HepG2 (cell line): ENCODE data around the gene ABCA3. TPM values are rescaled to one million over a fixed set of nuclear protein-coding genes. Genes with fewer than 3 reads are reported as not detected.

Experiments used
- ATAC-seq: fragments of 200-7000 bp; cut with Tn5 transposase; 3 replicates; pipeline ENCODE4 v1.9.1; 2020; ENCODE audit warnings: mild to moderate bottlenecking, moderate library complexity
- BruUV-seq: library from RNA; stranded (reverse); fragments of 400-500 nt; replicated peaks from 2 replicates; lab custom pipeline; 2021; lab: Mats Ljungman, UMichigan
- CTCF ChIA-PET: fragments of 300-600 bp; formaldehyde crosslinking; extraction: SDS; loops from one replicate; lab custom pipeline; 2021; ENCODE audit warnings: low total read pairs, inconsistent platforms, low intra/inter-chr PET ratio; lab: Yijun Ruan, JAX
- POLR2A ChIA-PET: fragments of 350-600 bp; sonication (Branson Sonifier 250); formaldehyde crosslinking; loops from one replicate; lab custom pipeline; 2020; ENCODE audit warnings: antibody characterized with exemption, inconsistent platforms; lab: Yijun Ruan, JAX
- DNase-seq: peaks from one replicate; pipeline ENCODE4 v3.0.0-alpha.2; 2015; ENCODE audit warnings: low spot score
- FAIRE-seq: peaks from 3 replicates; lab custom pipeline; 2011; peaks lifted over from hg19 to GRCh38; lab: Jason Lieb, UNC
- H2AFZ ChIP-seq: one replicate; pipeline ENCODE4 v1.6.1; 2011; ENCODE audit warnings: low read length, inconsistent platforms
- H3K27ac ChIP-seq: fragments of 300-600 bp; 3 replicates; pipeline ENCODE4 v1.8.0; 2011; ENCODE audit warnings: mixed run types, mild to moderate bottlenecking, mixed read lengths, low read length, inconsistent platforms; ENCODE audit not compliant: insufficient read depth; ENCODE audit errors: extremely low read length
- H3K27me3 ChIP-seq, 2 experiments: fragments of 200-600 bp in 1 of 2; 2 replicates in 1 of 2; 3 replicates in 1 of 2; pipeline versions ENCODE4 v1.6.0 to v1.8.0; 2011; ENCODE audit warnings: low read length in 2 of 2, mild to moderate bottlenecking in 2 of 2, moderate library complexity in 2 of 2, inconsistent platforms in 1 of 2; ENCODE audit not compliant: insufficient read depth in 2 of 2, control insufficient read depth in 1 of 2
- H3K36me3 ChIP-seq, 2 experiments: fragments of 200-600 bp in 1 of 2; replicated peaks in 1 of 2; 2 replicates in 1 of 2; 3 replicates in 1 of 2; pipeline versions ENCODE4 v1.5.1 to v1.8.0; 2011; ENCODE audit warnings: low read length in 2 of 2, inconsistent platforms in 1 of 2; ENCODE audit not compliant: insufficient read depth in 2 of 2, control insufficient read depth in 1 of 2
- H3K4me1 ChIP-seq: 2 replicates; pipeline ENCODE4 v1.5.1; 2012; ENCODE audit warnings: low read length, inconsistent platforms; ENCODE audit not compliant: insufficient read depth
- H3K4me2 ChIP-seq: 2 replicates; pipeline ENCODE4 v1.6.0; 2011; ENCODE audit warnings: low read depth, low read length, inconsistent platforms
- H3K4me3 ChIP-seq, 3 experiments: fragments of 200-600 bp in 1 of 3; sonication (generic), shearing (Covaris generic) in 1 of 3; replicated peaks in 1 of 3; 2 replicates each; pipeline ENCODE4 v1.5.1; 2011 to 2016; ENCODE audit warnings: low read length in 3 of 3, inconsistent platforms in 2 of 3, low read depth in 2 of 3, mild to moderate bottlenecking in 2 of 3, control low read depth in 1 of 3, mixed read lengths in 1 of 3; ENCODE audit not compliant: insufficient read depth in 1 of 3
- H3K79me2 ChIP-seq: one replicate; pipeline ENCODE4 v1.6.1; 2011; ENCODE audit warnings: low read length, inconsistent platforms; ENCODE audit not compliant: insufficient read depth
- H3K9ac ChIP-seq: 2 replicates; pipeline ENCODE4 v1.6.0; 2011; ENCODE audit warnings: mild to moderate bottlenecking, low read depth, low read length, inconsistent platforms; ENCODE audit not compliant: insufficient read depth
- H3K9me3 ChIP-seq: 2 replicates; pipeline ENCODE4 v1.5.1; 2012; ENCODE audit warnings: mild to moderate bottlenecking, low read length
- H4K20me1 ChIP-seq: 2 replicates; pipeline ENCODE4 v1.6.0; 2011; ENCODE audit warnings: inconsistent platforms, mild to moderate bottlenecking, low read length, moderate library complexity; ENCODE audit not compliant: insufficient read depth
- CREBL2 ChIP-seq: sonication (generic); formaldehyde crosslinking; IDR thresholded peaks from 2 replicates; pipeline ENCODE4 v1.8.1; 2023; ENCODE audit warnings: missing genetic modification reagents, mild to moderate bottlenecking, borderline replicate concordance
- HOXA7 ChIP-seq: sonication (generic); formaldehyde crosslinking; IDR thresholded peaks from 2 replicates; pipeline ENCODE4 v1.8.1; 2022; ENCODE audit warnings: mild to moderate bottlenecking, missing genetic modification reagents, moderate library complexity
- KDM3A ChIP-seq: IDR thresholded peaks from 2 replicates; pipeline ENCODE4 v1.6.1; 2018; ENCODE audit warnings: low read depth, missing compliant biosample characterization
- NR3C1 ChIP-seq: sonication (generic); formaldehyde crosslinking; IDR thresholded peaks from 2 replicates; pipeline ENCODE4 v1.4.0; 2020; ENCODE audit warnings: missing genetic modification reagents
- STAT5B ChIP-seq: sonication (generic); formaldehyde crosslinking; IDR thresholded peaks from 2 replicates; pipeline ENCODE4 v1.4.0; 2020; ENCODE audit warnings: missing genetic modification reagents
- ZNF205 ChIP-seq: IDR thresholded peaks from 2 replicates; pipeline ENCODE4 v1.6.1; 2018; ENCODE audit warnings: missing biosample characterization, missing genetic modification reagents
- ZNF251 ChIP-seq: sonication (generic); formaldehyde crosslinking; IDR thresholded peaks from 2 replicates; pipeline ENCODE4 v1.9.0; 2021; ENCODE audit warnings: mild to moderate bottlenecking, missing genetic modification reagents
- ZNF33A ChIP-seq: sonication (generic); formaldehyde crosslinking; IDR thresholded peaks from 2 replicates; pipeline ENCODE4 v1.5.1; 2020; ENCODE audit warnings: missing genetic modification reagents, mild to moderate bottlenecking, moderate library complexity, borderline replicate concordance
- ZNF44 ChIP-seq: sonication (generic); formaldehyde crosslinking; IDR thresholded peaks from 2 replicates; pipeline ENCODE4 v1.5.1; 2020; ENCODE audit warnings: mild to moderate bottlenecking, missing genetic modification reagents
- WGBS: methylation state at CpG from one replicate; pipeline ENCODE4 v1.1.6; 2017; ENCODE audit warnings: low lambda C conversion rate; 5-methylcytosine and 5-hydroxymethylcytosine counted together
- in situ Hi-C: cut with HindIII; loops from 2 replicates; pipeline ENCODE4 v1.10.0; 2017; ENCODE audit warnings: low pct_unique_long_range_greater_than_20kb; ENCODE audit not compliant: extremely low pct_ligation_motif_present
- intact Hi-C: fragments of 100-400 bp; cut with micrococcal nuclease; formaldehyde crosslinking; loops from one replicate; pipeline ENCODE4 v1.10.0; 2022; ENCODE audit not compliant: unreplicated experiment
- polyA plus RNA-seq, 8 experiments: library from polyadenylated mRNA; depleted of rRNA in 3 of 8; stranded (reverse) in 7 of 8; unstranded in 1 of 8; fragments of >200 nt; fragmentation: Illumina TruSeq in 4 of 8; extraction: Trizol in 4 of 8; gene quantifications; 2 replicates each; pipeline versions ENCODE4 v1.2.1 to v1.2.3, GENCODE V29; 2011 to 2016; ENCODE audit warnings: low read depth in 4 of 8, missing spikeins in 1 of 8, mixed read lengths in 1 of 8; ENCODE audit not compliant: insufficient read depth in 1 of 8
- total RNA-seq, 5 experiments: library from RNA; depleted of rRNA; stranded (reverse); fragments of >200 nt; fragmentation: Illumina TruSeq; extraction: Trizol; gene quantifications; 2 replicates each; pipeline ENCODE4 v1.2.3, GENCODE V29; 2016; ENCODE audit warnings: low read depth in 1 of 5
- TF ChIP-seq, protein P1 (sequence below): sonication (generic); formaldehyde crosslinking; IDR thresholded peaks from 2 replicates; pipeline ENCODE4 v1.4.0; 2020; ENCODE audit warnings: mild to moderate bottlenecking, missing genetic modification reagents
- TF ChIP-seq, protein P2 (sequence below): sonication (generic); formaldehyde crosslinking; conservative IDR thresholded peaks from 2 replicates; pipeline ENCODE4 v1.4.0; 2020; ENCODE audit warnings: missing genetic modification reagents
- TF ChIP-seq, protein P3 (sequence below): conservative IDR thresholded peaks from 2 replicates; pipeline ENCODE4 v1.6.1; 2018; ENCODE audit warnings: missing genetic modification reagents

Gene ABCA3
- total and polyA plus RNA-seq, 2 of the 13 experiments (the other 11 are each of a cell fraction or from before 2014, with no cell fraction given): 0.60 to 1.5 TPM

- no peaks in the 10 kb centered on the region for H3K36me3 ChIP-seq
- ChIA-PET CTCF (interaction anchor here (0.7 kb wide), 1 partner anchor 33 kb away, joined by 3 read pairs; no protein-coding TSS in a partner anchor), POLR2A (no interaction called here)
- ATAC-seq (no peak), DNase-seq (no peak), FAIRE-seq (no peak)
- peaks cover 7% of the 10 kb centered on the region for H3K4me1 ChIP-seq
- H3K9ac ChIP-seq: no peak overlapping the region
- WGBS: 75% methylated on average over 4 of the region's 4 CpGs
- peaks cover 0 to 27% of the 10 kb centered on the region in 2 experiments; a peak in 3 of 5 replicates for H3K27me3 ChIP-seq
- no peak overlapping the region for H3K27ac ChIP-seq
- no peak for TF ChIP-seq STAT5B (CRISPR knock-in tag)
- no peak for TF ChIP-seq KDM3A (CRISPR knock-in tag)
- no peak for TF ChIP-seq ZNF33A (CRISPR knock-in tag)
- TF ChIP-seq CREBL2 (CRISPR knock-in tag): no peak
- TF ChIP-seq NR3C1: no peak
- no peak for TF ChIP-seq ZNF251 (CRISPR knock-in tag)
- TF ChIP-seq, protein P1, sequence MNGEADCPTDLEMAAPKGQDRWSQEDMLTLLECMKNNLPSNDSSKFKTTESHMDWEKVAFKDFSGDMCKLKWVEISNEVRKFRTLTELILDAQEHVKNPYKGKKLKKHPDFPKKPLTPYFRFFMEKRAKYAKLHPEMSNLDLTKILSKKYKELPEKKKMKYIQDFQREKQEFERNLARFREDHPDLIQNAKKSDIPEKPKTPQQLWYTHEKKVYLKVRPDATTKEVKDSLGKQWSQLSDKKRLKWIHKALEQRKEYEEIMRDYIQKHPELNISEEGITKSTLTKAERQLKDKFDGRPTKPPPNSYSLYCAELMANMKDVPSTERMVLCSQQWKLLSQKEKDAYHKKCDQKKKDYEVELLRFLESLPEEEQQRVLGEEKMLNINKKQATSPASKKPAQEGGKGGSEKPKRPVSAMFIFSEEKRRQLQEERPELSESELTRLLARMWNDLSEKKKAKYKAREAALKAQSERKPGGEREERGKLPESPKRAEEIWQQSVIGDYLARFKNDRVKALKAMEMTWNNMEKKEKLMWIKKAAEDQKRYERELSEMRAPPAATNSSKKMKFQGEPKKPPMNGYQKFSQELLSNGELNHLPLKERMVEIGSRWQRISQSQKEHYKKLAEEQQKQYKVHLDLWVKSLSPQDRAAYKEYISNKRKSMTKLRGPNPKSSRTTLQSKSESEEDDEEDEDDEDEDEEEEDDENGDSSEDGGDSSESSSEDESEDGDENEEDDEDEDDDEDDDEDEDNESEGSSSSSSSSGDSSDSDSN (CRISPR knock-in tag): no peak
- no peak for TF ChIP-seq HOXA7
- TF ChIP-seq ZNF205 (CRISPR knock-in tag): no peak
- TF ChIP-seq, protein P2, sequence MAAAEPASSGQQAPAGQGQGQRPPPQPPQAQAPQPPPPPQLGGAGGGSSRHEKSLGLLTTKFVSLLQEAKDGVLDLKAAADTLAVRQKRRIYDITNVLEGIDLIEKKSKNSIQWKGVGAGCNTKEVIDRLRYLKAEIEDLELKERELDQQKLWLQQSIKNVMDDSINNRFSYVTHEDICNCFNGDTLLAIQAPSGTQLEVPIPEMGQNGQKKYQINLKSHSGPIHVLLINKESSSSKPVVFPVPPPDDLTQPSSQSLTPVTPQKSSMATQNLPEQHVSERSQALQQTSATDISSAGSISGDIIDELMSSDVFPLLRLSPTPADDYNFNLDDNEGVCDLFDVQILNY (CRISPR knock-in tag): no peak
- TF ChIP-seq, protein P3, sequence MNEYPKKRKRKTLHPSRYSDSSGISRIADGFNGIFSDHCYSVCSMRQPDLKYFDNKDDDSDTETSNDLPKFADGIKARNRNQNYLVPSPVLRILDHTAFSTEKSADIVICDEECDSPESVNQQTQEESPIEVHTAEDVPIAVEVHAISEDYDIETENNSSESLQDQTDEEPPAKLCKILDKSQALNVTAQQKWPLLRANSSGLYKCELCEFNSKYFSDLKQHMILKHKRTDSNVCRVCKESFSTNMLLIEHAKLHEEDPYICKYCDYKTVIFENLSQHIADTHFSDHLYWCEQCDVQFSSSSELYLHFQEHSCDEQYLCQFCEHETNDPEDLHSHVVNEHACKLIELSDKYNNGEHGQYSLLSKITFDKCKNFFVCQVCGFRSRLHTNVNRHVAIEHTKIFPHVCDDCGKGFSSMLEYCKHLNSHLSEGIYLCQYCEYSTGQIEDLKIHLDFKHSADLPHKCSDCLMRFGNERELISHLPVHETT (CRISPR knock-in tag): no peak
- TF ChIP-seq ZNF44: no peak
- H3K9me3 ChIP-seq: peaks cover 11% of the 10 kb centered on the region; the same call in 1 of the 2 replicates
- no peak overlapping the region for H3K4me2 ChIP-seq
- H4K20me1 ChIP-seq: no peaks in the 10 kb centered on the region
- no peak overlapping the region for H2AFZ ChIP-seq
- intact Hi-C loops: no loop called here
- H3K79me2 ChIP-seq: no peaks in the 10 kb centered on the region
- no peak overlapping the region for H3K4me3 ChIP-seq
- no TSS peak for BruUV-seq
- in situ Hi-C loops: no loop called here
Observed at GRCh38 chr16:2357331-2357730, 16.8 kb upstream of the ABCA3 start.
